AG09309 (cell line): ENCODE data around the gene TBC1D16.

Experiments
- DNase-seq: peaks from one replicate; pipeline ENCODE4 v3.0.0-alpha.2; 2010; ENCODE audit warnings: low read depth
- H3K4me3 ChIP-seq: 2 replicates; pipeline ENCODE4 v1.5.1; 2011; ENCODE audit warnings: mild to moderate bottlenecking, low read depth, low read length, moderate library complexity; ENCODE audit not compliant: control insufficient read depth
- CTCF ChIP-seq: IDR thresholded peaks from 2 replicates; pipeline ENCODE4 v1.5.1; 2011; ENCODE audit warnings: mild to moderate bottlenecking, low read depth, low read length, inconsistent platforms; ENCODE audit not compliant: insufficient read depth, control insufficient read depth; ENCODE audit errors: missing control alignments

Gene TBC1D16

DNA sequence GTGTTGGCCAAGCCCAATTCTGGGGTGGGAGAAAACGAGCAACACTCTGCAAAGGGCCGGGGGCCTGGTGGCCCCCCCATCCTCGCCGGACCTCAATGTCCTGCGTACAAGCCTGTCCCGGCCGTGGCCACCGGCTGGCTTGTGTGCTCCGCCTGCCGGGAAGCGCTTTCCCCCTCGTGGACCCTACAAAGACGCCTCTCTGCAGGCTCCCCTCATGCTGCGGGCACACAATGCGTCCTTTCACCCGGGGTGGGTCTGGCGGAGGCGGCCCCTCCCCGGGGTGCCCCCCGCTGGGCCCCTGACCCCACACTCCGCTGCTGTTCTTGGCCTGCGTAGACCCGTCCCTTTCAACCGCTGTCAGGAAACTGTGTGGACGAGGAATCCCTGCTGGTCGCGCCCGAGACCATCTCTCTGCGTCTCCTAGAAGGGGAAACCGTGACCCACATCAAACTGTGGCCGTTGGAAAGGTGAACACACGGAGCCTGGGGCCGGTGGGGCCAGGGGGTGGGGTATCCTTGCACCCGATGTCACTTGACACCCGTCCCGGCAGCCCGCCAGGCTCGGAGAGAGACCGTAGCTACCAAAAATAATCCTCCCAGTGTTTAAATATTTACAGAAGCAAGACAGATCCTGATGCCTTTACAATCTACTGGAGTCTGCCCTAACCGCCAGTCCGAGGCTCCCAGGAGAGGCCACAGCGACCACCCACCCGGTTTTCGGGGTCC lies 43.6 kb downstream of the TBC1D16 start:
- no peak for TF ChIP-seq CTCF
- DNase-seq: no peak
- peak overlapping the region; percentile 57 for H3K4me3 ChIP-seq

GRCh38 chr17:79991140-79991923 lies 44.3 kb downstream of the TBC1D16 start:
- peak; percentile 25 for DNase-seq
- H3K4me3 ChIP-seq: peak overlapping the region; percentile 57
- peak; percentile 73 for TF ChIP-seq CTCF

DNA sequence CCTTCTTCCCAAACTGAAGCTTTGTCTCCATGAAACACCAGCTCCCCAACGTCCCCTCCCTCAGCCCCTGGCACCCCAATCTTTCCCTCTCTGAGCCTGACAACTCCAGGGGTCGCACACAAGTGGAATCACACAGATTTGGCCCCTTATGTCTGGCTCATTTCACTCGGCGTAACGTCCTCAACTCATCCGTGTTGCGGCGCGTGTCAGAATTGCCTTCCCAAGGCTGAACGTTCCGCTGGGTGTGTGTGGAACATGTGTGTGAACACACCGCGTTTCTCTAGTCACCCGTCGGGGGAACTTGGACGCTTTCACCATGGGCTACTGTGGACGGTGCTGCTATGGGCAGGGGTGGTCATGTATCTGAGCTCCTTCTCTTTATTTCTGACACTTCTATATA lies 45.0 kb downstream of the TBC1D16 start:
- no peak overlapping the region for H3K4me3 ChIP-seq
- TF ChIP-seq CTCF: no peak
- no peak for DNase-seq

DNA sequence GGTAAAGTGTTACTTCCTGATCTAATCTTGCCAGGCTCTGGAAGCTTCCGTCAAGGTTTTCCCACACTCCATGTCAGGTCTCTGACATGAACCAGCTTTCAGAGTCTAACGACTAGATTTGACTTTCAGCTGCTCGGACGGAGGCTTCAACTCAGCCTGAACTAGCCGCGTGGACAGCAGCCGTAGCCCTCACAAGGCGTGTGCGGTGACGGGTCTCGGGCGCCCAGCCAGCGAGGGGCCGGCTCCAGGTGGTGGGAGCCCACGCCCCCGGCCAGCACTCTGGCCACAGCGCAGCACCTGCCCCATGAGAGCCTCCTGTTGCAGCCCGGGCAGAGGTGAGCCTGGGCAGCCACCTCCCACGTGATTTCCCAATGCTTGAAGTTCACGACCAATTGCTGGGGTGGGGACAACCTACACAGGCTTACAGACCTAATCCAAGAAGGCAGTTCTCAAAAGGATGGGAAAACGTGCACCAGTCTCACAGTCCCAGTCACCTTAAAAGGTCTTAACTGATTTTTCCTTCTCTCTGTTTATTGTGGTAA lies 45.5 kb downstream of the TBC1D16 start:
- no peak overlapping the region for H3K4me3 ChIP-seq
- no peak for DNase-seq
- no peak for TF ChIP-seq CTCF

GRCh38 chr17:79989106-79989835 lies 46.4 kb downstream of the TBC1D16 start:
- no peak for TF ChIP-seq CTCF
- no peak overlapping the region for H3K4me3 ChIP-seq
- no peak for DNase-seq
